GM13976 (cell line): ENCODE results near the gene WDR5B.

Source experiments
- DNase-seq: peaks from one replicate; pipeline ENCODE4 v3.0.0; 2012; ENCODE audit warnings: low spot score
- CTCF ChIP-seq: IDR thresholded peaks from 2 replicates; pipeline ENCODE4 v1.5.1; 2012; ENCODE audit warnings: borderline replicate concordance, mild to moderate bottlenecking; ENCODE audit not compliant: insufficient read depth; ENCODE audit errors: extremely low read depth, missing control alignments, control extremely low read depth
- in situ Hi-C: fragments of 300-500 bp; cut with MboI; formaldehyde crosslinking; loops from one replicate; pipeline ENCODE4 v1.12.0; 2022; ENCODE audit warnings: low sequenced_read_pairs, mixed read lengths, inconsistent platforms; ENCODE audit not compliant: unreplicated experiment

WDR5B gene

DNA sequence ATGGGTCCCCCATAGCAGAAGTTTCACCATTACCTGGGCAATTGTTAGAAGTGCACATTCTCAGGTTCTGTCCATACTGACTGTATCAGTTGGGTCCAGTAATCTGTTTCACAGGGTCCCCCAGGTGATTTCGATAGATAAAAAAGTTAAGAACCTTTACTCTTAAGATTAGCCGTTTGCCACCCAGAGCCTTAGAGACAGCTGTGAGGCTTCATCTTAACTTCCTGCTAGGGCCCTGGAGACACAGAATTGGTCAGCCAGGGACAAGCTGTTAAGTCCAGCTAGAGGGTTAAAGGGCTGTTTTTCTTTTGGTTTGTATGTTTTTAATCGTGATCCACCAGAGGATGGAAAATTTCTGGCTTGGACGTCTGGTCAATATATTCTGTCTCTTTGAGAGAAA, 25.2 kb downstream of the WDR5B start:
- TF ChIP-seq CTCF: no peak
- no peak for DNase-seq
- in situ Hi-C loops: loop anchor here (10.0 kb wide), 1 partner anchor 294 kb away; the partner anchor contains the start of gene PARP14

DNA sequence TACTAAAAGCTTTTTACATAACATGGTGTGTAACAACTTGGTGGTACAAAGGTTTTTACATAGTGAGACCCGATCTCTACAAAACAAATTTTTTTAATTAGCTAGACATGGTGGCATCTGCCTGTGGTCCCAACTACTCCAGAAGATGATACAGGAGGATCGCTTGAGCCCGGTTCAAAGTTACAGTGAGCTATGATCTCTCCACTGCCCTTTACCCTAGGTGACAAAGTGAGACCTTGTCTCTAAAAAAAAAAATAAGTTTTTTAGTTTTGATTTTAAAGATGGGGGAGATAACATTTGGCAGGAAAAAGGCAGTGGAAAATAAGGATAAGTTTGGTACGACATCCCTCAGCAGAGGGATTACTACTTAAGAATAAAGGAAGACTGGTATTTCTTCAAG, 26.0 kb downstream of the WDR5B start:
- no peak for DNase-seq
- in situ Hi-C loops: loop anchor here (10.0 kb wide), 1 partner anchor 295 kb away; the partner anchor contains the start of gene PARP14
- no peak for TF ChIP-seq CTCF

- TF ChIP-seq CTCF: no peak
- DNase-seq: no peak
- in situ Hi-C loops: no loop called here
Observed at GRCh38 chr3:122389197-122389596, 26.7 kb downstream of the WDR5B start.

DNA sequence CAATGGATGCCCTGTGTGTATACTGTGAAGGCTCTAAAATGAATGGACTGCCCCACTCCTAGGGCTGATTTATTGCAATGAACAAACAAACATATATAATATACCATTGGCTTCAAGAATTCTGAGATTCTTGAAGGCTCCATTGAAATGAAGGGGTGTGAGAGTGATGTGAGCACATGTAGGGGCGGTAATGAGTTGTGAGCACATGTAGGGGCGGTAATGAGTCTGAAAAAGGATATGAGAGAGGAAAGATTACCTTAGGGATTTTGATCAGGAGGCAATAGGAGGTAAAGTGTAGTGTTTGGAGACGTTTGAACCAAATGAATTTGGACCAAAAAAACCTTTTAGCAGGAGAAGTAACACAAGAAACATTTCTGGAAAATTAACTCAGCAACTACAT, 28.2 kb downstream of the WDR5B start:
- no peak for TF ChIP-seq CTCF
- DNase-seq: no peak
- in situ Hi-C loops: no loop called here

GRCh38 chr3:122383771-122384697, 31.8 kb downstream of the WDR5B start, which contains the start of gene FAM162A:
FAM162A (plus strand) TSS chr3:122384182; CDS start chr3:122384266, 84 bp downstream.
- in situ Hi-C loops: no loop called here
- peak; percentile 95 for DNase-seq
- TF ChIP-seq CTCF: peak; percentile 85

GRCh38 chr3:122382888-122383666, 32.8 kb downstream of the WDR5B start, which contains the start of gene MIX23:
MIX23 (minus strand) TSS chr3:122383231; CDS start chr3:122383224, 7 bp downstream.
- in situ Hi-C loops: no loop called here
- DNase-seq: peak; percentile 81
- no peak for TF ChIP-seq CTCF
